ENCODE data around the gene DNAH14. TPM values are rescaled to one million over a fixed set of nuclear protein-coding genes. Genes with fewer than 3 reads are reported as not detected.

The DNAH14 gene
- total and polyA plus RNA-seq, 2 donors (not counting 3 experiments of a cell fraction or from before 2014, with no cell fraction given) = 1.5 to 7.1 TPM

GRCh38 chr1:224898937-224899336, 30.5 kb upstream of the DNAH14 start:
- DNase-seq (ENCODE audit: low read depth, low spot score) (no peak), FAIRE-seq (no peak)
- no peaks in the 10 kb centered on the region for H3K36me3 ChIP-seq (ENCODE audit: control insufficient read depth in 2 of 2, extremely low read depth in 1 of 2, insufficient read depth in 2 of 2, low read length in 2 of 2)
- H4K20me1 ChIP-seq (replicated peaks; ENCODE audit: control insufficient read depth, extremely low read depth, insufficient read depth, low read length) = no peaks in the 10 kb centered on the region
- H3K9me1 ChIP-seq (replicated peaks; ENCODE audit: control insufficient read depth, extremely low read depth, insufficient read depth, low read length) = no peaks in the 10 kb centered on the region
- intact Hi-C loops (cut with micrococcal nuclease) = no loop called here
- H3K4me3 ChIP-seq (replicated peaks in 1 of 3; ENCODE audit: insufficient read depth in 1 of 3, low read depth in 1 of 3, low read length in 3 of 3) = no peak overlapping the region
- ChIA-PET POLR2A (no interaction called here), CTCF (no interaction called here)
- no peak overlapping the region for H3K4me2 ChIP-seq (ENCODE audit: insufficient read depth, low read length)
- peaks cover 0 to 2% of the 10 kb centered on the region in 2 experiments for H3K27me3 ChIP-seq (ENCODE audit: control insufficient read depth in 2 of 2, insufficient read depth in 2 of 2, low read length in 2 of 2)
- no peak overlapping the region for H3K27ac ChIP-seq (ENCODE audit: insufficient read depth, low read depth, low read length)
- H3K9me3 ChIP-seq (replicated peaks; ENCODE audit: control insufficient read depth, insufficient read depth, low read length) = no peaks in the 10 kb centered on the region
- no TSS peak for BruUV-seq (replicated peaks)
- H3K9ac ChIP-seq (replicated peaks; ENCODE audit: extremely low read depth, insufficient read depth, low read length) = no peak overlapping the region
- TF ChIP-seq JUN (IDR thresholded peaks at IDR 0.05; ENCODE audit: borderline replicate concordance, insufficient read depth, insufficient read length, low read depth) (no peak), EZH2 (IDR thresholded peaks at IDR 0.05; ENCODE audit: borderline replicate concordance, low read depth, low read length, severe bottlenecking) (no peak), MAX (IDR thresholded peaks at IDR 0.05; ENCODE audit: insufficient read depth, insufficient read length) (no peak), FOS (IDR thresholded peaks at IDR 0.05; ENCODE audit: borderline replicate concordance, insufficient read depth, low read length) (no peak), MYC (IDR thresholded peaks at IDR 0.05; ENCODE audit: low read depth, low read length) (no peak), GATA2 (IDR thresholded peaks at IDR 0.05; ENCODE audit: insufficient read depth, insufficient read length, low read depth, low read length) (no peak), POLR2AphosphoS5 (IDR thresholded peaks at IDR 0.05; ENCODE audit: insufficient read depth, low read depth, low read length) (no peak), POLR2A (IDR thresholded peaks at IDR 0.05; ENCODE audit: low read depth, low read length) (no peak)
- TF ChIP-seq, protein P1, sequence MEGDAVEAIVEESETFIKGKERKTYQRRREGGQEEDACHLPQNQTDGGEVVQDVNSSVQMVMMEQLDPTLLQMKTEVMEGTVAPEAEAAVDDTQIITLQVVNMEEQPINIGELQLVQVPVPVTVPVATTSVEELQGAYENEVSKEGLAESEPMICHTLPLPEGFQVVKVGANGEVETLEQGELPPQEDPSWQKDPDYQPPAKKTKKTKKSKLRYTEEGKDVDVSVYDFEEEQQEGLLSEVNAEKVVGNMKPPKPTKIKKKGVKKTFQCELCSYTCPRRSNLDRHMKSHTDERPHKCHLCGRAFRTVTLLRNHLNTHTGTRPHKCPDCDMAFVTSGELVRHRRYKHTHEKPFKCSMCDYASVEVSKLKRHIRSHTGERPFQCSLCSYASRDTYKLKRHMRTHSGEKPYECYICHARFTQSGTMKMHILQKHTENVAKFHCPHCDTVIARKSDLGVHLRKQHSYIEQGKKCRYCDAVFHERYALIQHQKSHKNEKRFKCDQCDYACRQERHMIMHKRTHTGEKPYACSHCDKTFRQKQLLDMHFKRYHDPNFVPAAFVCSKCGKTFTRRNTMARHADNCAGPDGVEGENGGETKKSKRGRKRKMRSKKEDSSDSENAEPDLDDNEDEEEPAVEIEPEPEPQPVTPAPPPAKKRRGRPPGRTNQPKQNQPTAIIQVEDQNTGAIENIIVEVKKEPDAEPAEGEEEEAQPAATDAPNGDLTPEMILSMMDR (IDR thresholded peaks at IDR 0.05; ENCODE audit: extremely low read depth in 1 of 2, insufficient read depth in 1 of 2, low read depth in 1 of 2, low read length in 2 of 2) = no peak
- no peak overlapping the region for H2AFZ ChIP-seq (ENCODE audit: low read depth, low read length)
- dilution Hi-C loops (cut with MboI; ENCODE audit: extremely low pct_ligation_motif_present, low sequenced_read_pairs) = no loop called here
- no peaks in the 10 kb centered on the region for H3K4me1 ChIP-seq (ENCODE audit: control insufficient read depth, extremely low read depth, insufficient read depth, low read length)
- no peaks in the 10 kb centered on the region for H3K79me2 ChIP-seq (ENCODE audit: control insufficient read depth, insufficient read depth, low read length)

All from endothelial cell of umbilical vein (primary cell).